ENCODE measurements around the gene PPP1R3D.
"Not testable (repeated sequence)": the region's sequence is repeated elsewhere in the genome, so short reads cannot be mapped to it uniquely, and the experiment has no call there.

PPP1R3D gene

DNA sequence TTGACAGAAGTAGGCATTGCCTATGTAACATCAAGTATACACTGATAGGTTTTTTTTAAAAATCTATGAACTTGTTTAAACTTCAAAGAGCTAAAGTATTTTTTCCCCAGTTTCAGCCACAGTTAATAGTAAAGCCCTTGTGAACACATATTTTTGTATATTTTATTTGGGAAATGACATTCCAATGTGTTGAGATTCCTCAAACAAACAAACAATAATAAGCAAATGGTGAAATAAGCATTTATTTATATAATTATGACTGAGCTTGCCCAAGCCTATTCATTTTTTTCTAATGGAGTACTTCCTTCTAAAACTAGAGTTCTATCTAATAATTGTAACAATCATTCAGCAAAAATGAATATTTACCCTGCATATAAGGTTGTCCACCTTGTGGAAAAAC lies 19.2 kb downstream of the PPP1R3D start:
- H3K27me3 Mint-ChIP-seq: peaks cover 9% of the 10 kb centered on the region
- no peaks in the 10 kb centered on the region for H3K9me3 Mint-ChIP-seq
- H3K27ac Mint-ChIP-seq: no peak overlapping the region
- H3K36me3 Mint-ChIP-seq (ENCODE audit: low read depth): no peaks in the 10 kb centered on the region
- DNase-seq: no peak
- H3K4me1 Mint-ChIP-seq (ENCODE audit: low read depth): no peaks in the 10 kb centered on the region
- H3K4me3 Mint-ChIP-seq: no peak overlapping the region

DNA sequence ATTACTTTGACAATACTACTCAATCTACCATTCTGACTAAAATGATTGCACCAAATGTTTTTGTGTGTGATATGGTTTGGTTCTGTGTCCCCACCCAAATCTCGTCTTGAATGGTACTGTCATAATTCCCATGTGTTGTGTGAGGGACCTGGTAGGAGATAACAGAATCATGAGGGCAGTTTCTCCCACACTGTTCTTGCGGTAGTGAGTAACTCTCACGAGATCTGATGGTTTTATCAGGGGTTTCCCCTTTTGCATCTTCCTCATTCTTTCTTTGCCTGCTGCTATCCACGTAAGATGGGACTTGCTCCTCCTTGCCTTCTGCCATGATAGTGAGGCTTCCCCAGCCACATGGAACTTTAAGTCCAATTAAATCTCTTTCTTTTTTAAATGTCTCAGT lies 27.5 kb downstream of the PPP1R3D start:
- no peaks in the 10 kb centered on the region for H3K9me3 Mint-ChIP-seq
- H3K27ac Mint-ChIP-seq: no peak overlapping the region
- no peaks in the 10 kb centered on the region for H3K36me3 Mint-ChIP-seq (ENCODE audit: low read depth)
- DNase-seq: no peak
- H3K4me1 Mint-ChIP-seq (ENCODE audit: low read depth): no peaks in the 10 kb centered on the region
- no peak overlapping the region for H3K4me3 Mint-ChIP-seq
- H3K27me3 Mint-ChIP-seq: no peaks in the 10 kb centered on the region

DNA sequence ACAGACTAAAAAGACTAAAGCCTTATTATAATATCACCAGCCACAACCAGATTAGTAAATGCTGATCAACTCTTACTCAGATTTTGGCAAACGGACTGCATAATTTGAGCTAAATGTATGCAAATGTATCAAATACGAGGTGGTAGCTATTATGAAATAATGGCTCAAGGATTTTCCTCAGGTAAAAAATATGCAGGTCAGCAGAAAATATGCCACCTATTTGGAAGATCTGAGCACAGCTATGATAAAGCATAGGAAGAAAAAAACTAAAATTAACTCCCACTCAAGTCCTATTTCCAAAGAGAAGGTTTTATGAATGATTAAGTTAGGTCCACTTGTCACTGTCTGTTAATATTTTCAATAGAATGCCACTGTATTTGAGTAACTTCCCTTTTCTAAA lies 29.1 kb downstream of the PPP1R3D start:
- DNase-seq: no peak
- H3K9me3 Mint-ChIP-seq: no peaks in the 10 kb centered on the region
- H3K27me3 Mint-ChIP-seq: no peaks in the 10 kb centered on the region
- no peaks in the 10 kb centered on the region for H3K36me3 Mint-ChIP-seq (ENCODE audit: low read depth)
- H3K27ac Mint-ChIP-seq: no peak overlapping the region
- H3K4me3 Mint-ChIP-seq: no peak overlapping the region
- H3K4me1 Mint-ChIP-seq (ENCODE audit: low read depth): no peaks in the 10 kb centered on the region

DNA sequence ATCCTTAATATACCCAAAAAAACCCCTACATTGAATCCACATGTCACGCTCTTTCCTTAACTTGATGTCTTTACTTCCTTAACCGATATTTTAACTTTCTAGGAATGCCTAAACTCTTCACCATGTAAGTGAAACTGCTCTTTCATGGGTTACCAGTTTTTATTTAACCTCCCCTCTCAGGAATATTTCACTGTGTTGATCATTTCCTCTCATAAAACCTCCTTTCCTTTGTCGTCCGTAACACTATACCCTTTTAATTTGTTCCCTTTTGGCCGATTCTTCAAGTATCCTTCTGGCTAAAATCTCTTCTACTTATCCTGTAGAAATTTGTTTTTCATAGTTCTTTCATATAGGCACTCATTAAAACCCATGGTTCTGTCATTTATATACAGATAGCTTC lies 31.2 kb downstream of the PPP1R3D start:
- H3K27ac Mint-ChIP-seq: no peak overlapping the region
- no peaks in the 10 kb centered on the region for H3K4me1 Mint-ChIP-seq (ENCODE audit: low read depth)
- DNase-seq: no peak
- H3K36me3 Mint-ChIP-seq (ENCODE audit: low read depth): no peaks in the 10 kb centered on the region
- H3K9me3 Mint-ChIP-seq: no peaks in the 10 kb centered on the region
- H3K27me3 Mint-ChIP-seq: no peaks in the 10 kb centered on the region
- no peak overlapping the region for H3K4me3 Mint-ChIP-seq

DNA sequence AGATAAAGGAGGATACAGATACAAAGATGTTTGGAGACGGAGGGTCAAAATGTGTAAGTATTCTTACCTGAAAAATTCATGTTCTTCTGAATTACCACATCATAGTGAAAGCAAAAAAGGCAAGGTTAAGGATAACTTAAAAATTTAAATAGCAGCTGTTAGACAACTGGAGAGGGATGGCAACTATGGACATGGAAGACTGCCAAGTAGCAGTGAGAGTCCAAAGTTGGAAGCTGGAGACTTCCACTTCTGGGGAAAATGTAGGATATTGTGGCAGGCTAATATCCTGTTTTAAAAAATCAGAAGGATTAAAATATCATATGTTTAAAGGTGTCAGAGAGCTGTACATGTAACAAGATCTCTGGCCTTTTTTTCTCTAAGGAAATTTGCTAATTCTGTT lies 36.5 kb downstream of the PPP1R3D start:
- no peak for DNase-seq
- Mint-ChIP-seq H3K4me1 (ENCODE audit: low read depth) (no peaks in the 10 kb centered on the region), H3K4me3 (no peak overlapping the region), H3K27ac (no peak overlapping the region), H3K36me3 (ENCODE audit: low read depth) (no peaks in the 10 kb centered on the region), H3K27me3 (no peaks in the 10 kb centered on the region), H3K9me3 (no peaks in the 10 kb centered on the region)

DNA sequence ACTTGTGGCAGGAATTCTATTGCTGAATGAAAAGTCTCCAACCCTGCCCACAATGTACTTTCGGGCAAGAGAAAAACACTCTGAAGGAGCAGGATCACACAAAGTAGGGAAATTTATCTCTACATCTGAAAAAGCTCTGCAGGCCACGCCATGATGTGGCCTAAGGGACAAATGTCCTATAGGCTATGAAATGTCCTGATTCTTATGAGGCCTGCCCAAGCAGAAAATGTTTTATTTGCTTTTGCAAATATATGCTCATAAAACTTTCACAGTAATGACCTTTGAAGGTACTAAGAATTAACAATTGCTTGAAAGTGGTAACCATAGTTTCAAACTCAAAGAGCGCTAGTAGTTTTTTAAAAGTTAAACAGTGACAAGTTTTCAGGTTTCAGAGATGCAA lies 37.6 kb downstream of the PPP1R3D start:
- Mint-ChIP-seq H3K9me3 (no peaks in the 10 kb centered on the region), H3K27ac (no peak overlapping the region), H3K4me1 (ENCODE audit: low read depth) (no peaks in the 10 kb centered on the region), H3K4me3 (no peak overlapping the region), H3K27me3 (no peaks in the 10 kb centered on the region), H3K36me3 (ENCODE audit: low read depth) (no peaks in the 10 kb centered on the region)
- DNase-seq: no peak

DNA sequence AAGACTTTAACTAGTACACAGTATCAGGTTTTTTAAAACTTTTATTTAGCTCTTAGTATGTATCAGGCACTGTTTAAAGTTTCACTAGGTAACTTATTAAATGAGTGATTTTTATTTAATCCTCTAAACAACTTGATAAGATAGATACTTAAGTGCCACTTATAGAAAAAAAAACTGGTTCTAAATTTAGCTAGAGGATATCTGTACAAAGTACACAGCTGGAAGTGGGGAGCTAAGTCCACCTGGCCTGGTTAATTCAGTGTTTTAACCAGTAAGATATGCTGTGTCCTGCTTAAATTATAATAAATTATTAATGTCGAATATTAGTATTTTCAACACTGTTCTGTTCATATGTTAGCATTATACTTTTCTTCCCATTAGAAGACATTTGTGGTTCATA lies 44.2 kb downstream of the PPP1R3D start:
- no peak overlapping the region for H3K4me3 Mint-ChIP-seq
- H3K27ac Mint-ChIP-seq: no peak overlapping the region
- H3K4me1 Mint-ChIP-seq (ENCODE audit: low read depth): peaks cover 3% of the 10 kb centered on the region
- no peaks in the 10 kb centered on the region for H3K9me3 Mint-ChIP-seq
- no peaks in the 10 kb centered on the region for H3K27me3 Mint-ChIP-seq
- no peak for DNase-seq
- H3K36me3 Mint-ChIP-seq (ENCODE audit: low read depth): no peaks in the 10 kb centered on the region

DNA sequence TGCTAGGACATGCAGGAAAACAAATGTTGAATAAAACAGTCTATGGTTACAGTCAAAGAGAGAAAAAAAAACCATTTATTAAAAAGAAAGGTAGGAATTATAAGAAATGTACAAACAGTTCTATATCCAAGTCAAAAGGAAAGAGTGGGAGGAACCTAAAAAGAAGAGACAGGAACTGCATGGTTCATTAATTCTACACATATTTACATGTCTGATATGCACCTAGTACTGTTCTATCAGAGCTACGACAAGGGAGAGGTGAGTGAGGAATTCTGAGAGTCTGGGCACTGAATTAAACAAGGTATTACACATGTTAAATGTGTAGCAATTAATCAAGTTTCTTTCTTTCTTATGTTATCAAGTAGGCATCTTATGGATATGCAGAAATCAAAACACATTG lies 48.5 kb downstream of the PPP1R3D start:
- H3K4me1 Mint-ChIP-seq (ENCODE audit: low read depth): peaks cover 3% of the 10 kb centered on the region
- no peak overlapping the region for H3K27ac Mint-ChIP-seq
- H3K27me3 Mint-ChIP-seq: no peaks in the 10 kb centered on the region
- no peak overlapping the region for H3K4me3 Mint-ChIP-seq
- no peaks in the 10 kb centered on the region for H3K9me3 Mint-ChIP-seq
- no peaks in the 10 kb centered on the region for H3K36me3 Mint-ChIP-seq (ENCODE audit: low read depth)
- no peak for DNase-seq

DNA sequence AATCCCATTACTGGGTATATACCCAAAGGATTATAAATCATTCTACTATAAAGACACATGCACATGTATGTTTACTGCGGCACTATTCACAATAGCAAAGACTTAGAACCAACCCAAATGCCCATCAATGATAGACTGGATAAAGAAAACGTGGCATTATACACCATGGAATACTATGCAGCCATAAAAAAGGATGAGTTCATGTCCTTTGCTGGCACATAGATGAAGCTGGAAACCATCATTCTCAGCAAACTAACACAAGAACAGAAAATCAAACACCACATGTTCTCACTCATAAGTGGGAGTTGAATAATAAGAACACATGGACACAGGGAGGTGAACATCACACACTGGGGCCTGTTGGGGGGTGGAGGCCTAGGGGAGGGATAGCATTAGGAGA lies 50.1 kb downstream of the PPP1R3D start:
- not testable (repeated sequence) for H3K27me3 Mint-ChIP-seq; H3K27ac Mint-ChIP-seq; H3K9me3 Mint-ChIP-seq; H3K4me1 Mint-ChIP-seq (ENCODE audit: low read depth); H3K4me3 Mint-ChIP-seq; H3K36me3 Mint-ChIP-seq (ENCODE audit: low read depth); DNase-seq

DNA sequence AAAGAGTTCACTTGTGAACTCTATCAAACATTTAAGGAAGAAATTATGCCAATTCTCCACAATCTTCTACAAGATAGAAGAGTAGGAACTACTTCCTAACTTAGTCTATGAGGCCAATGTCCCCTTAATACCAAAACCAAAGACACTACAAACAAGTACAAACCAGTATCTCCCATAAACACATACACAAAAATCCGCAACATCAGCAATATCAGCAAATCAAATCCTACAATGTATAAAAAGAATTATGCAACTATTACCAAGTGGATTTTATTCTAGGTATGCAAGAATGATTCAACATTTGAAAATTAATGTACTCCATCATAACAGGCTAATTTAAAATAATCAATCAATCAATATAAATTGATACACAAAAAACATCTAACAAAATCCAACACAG lies 52.1 kb downstream of the PPP1R3D start:
- Mint-ChIP-seq H3K27ac (no peak overlapping the region), H3K4me1 (ENCODE audit: low read depth) (peaks cover 3% of the 10 kb centered on the region), H3K36me3 (ENCODE audit: low read depth) (no peaks in the 10 kb centered on the region), H3K9me3 (no peaks in the 10 kb centered on the region), H3K27me3 (no peaks in the 10 kb centered on the region), H3K4me3 (no peak overlapping the region)
- no peak for DNase-seq

Data from activated T-cell treated with anti-CD3 and anti-CD28 coated beads, Interleukin-2, amount 50 U/mL, for 24 hours (primary cell).